NCI-H526 (cell line): ENCODE results near the gene EXOSC10.
"Not testable (repeated sequence)": the region's sequence is repeated elsewhere in the genome, so short reads cannot be mapped to it uniquely, and the experiment has no call there.

Experiments used
- DNase-seq, 2 experiments: peaks; one replicate each; lab custom pipeline; 2025; lab: John Stamatoyannopoulos, UW

The EXOSC10 gene

DNA sequence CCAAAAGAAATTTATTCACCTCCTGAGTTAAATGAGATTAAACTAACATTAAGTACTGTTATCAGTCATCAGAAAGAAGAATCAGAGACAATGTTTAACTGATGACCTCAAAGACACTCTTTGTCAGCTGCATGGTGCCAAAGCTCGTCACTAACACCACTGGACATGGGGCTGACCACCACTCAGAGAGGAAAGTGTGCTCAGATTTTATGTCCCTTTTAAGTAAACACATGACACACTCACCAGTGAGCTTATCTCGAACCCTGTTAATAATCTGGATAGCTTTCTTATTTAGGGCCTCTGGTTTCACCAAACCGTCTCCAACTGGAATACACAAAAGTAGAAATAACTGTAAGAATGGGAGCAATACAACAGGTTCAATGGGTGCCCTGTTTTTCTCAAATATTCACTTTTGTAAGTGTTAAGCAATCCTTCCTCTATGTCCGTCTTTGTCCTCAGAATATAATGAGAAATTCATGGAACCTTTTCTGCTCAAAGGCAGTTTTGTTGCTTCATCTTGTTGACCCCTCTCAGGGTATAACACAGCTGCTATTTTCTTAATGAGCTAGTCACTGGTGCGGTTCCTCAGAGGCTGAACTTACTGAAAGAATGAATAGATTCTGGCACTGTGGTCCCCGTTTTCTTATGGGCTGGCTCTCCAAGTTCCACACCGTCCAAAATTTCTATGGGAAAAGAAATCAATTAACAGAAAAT is 9.5 kb upstream of the EXOSC10 start:
- no peak for DNase-seq

DNA sequence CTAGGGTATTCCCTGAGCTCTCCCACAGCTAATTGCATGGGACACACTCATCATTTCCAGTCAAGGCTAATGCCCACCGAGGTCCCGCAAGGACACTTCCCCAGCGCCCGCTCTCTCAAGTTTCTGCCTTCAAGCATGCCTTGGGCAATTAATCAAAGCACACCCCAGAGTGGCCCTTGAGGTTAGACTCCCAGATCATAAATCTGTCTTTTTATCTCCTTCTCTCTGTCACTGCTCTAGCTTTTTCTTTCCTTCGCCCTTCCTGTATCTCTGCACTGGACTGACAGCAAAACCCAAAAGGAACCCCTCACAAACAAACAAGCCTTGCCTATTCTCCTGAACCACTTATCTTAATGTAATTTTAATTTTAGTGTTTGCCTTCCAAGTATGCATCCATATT is 7.9 kb upstream of the EXOSC10 start:
- no peak for DNase-seq

DNA sequence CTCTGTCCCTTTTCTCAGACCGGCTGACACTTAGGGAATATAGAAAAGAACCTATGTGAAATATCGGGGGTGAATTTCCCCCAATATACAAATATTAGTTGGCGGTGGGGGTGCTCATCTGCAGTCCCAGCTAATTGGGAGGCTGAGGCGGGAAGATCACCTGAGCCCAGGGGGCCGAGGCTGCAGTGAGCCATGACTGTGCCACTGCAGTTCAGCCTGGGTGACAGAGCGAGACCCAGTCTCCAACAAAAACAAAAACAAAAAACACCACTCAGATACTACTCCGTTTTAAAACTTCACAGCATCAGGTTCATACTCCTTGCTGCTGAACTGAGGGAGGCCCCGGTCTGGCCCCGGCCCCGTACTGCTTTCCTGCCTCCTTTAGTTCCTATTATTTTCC is 5.9 kb upstream of the EXOSC10 start:
- no peak for DNase-seq

DNA sequence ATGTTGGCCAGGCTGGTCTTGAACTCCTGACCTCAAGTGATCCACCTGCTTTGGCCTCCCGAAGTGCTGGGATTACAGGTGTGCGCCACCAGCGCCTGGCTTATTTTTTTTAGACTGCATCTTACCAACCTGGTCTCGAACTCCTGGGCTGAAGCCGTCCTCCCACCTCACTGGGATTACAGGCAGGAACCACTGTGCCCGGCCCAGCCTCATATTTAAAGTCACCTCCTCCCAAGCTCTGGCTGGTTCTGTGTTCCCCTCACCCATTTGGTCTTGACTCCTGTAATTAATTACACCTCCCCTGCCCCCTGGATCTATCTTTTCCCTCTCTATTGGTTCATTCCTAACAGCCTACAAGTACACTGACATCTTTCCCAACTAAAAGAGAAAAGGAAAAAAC is 1.7 kb upstream of the EXOSC10 start:
- no peak for DNase-seq

DNA sequence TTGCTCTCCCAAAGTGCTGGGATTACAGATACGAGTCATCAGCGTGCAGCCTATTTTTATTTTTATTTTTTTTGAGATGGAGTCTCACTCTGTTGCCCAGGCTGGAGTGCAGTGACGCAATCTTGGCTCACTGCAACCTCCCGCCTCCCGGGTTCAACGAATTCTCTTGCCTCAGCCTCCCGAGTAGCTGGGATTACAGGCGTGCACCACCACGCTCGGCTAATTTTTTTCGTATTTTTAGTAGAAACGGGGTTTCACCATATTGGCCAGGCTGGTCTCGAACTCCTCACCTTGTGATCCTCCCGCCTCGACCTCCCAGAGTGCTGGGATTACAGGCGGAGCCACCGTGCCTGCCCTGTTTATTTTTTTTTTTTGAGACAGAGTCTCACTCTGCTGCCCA is 1.1 kb upstream of the EXOSC10 start:
- DNase-seq, result not testable (repeated sequence)

DNA sequence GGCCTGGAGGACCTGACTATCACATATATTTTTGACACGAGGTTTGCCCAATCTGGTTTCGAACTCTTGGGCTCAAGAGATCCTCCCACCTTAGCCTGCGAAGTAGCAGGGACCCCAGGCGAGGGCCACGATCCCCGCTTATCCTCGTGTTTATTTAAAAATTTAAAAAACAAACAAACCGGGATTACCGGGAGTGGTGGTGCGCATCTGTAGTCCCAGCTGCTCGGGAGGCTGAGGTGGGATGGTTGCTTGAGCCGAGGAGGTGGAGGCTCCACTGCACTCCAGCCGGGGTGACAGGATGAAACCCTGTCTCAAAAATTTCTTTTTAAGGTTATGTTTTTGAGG is 452 bp upstream of the EXOSC10 start:
- DNase-seq, result no peak

DNA sequence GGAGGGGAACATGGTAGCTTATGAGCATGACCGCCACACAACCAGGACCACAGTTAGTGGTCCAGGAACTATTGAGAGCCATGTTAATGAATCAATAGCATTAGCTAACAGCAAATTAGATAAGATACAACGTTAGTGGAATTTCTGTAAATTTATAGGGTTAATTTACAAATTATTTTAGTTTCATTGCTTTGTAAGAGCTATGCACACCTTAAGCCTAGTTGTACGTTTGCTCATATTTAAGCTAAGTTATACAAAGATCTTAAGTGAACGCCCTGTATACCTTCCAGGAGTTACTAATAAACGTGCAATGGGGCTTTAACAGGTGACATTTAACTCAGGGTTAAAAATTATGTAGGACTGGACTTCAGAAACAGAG is 749 bp downstream of the EXOSC10 start:
- DNase-seq, result no peak

DNA sequence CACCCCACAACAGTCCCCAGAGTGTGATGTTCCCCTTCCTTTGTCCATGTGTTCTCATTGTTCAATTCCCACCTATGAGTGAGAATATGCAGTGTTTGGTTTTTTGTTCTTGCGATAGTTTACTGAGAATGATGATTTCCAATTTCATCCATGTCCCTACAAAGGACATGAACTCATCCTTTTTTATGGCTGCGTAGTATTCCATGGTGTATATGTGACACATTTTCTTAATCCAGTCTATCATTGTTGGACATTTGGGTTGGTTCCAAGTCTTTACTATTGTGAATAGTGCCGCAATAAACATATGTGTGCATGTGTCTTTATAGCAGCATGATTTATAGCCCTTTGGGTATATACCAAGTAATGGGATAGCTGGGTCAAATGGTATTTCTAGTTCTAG is 15.9 kb downstream of the EXOSC10 start:
- DNase-seq, result not testable (repeated sequence)

DNA sequence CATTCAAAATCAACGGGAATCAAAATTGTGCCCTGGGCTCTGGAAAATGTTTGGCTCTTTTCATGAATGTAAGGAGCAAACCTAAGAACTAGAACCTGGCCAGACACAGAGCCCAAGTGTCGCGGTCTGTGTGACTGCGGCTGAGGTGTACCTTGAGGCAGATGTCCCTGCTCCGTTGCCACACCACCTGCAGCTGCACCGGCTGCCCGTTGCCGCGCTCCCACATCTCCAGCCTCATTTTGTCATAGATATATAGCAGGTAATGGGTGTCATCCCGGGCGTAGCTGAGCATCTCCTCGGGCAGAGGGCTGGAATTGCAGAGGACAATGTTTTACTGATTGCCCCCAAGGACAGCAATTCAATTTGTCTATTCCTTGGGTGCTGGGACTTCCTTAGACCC is 18.7 kb downstream of the EXOSC10 start:
- no peak for DNase-seq

DNA sequence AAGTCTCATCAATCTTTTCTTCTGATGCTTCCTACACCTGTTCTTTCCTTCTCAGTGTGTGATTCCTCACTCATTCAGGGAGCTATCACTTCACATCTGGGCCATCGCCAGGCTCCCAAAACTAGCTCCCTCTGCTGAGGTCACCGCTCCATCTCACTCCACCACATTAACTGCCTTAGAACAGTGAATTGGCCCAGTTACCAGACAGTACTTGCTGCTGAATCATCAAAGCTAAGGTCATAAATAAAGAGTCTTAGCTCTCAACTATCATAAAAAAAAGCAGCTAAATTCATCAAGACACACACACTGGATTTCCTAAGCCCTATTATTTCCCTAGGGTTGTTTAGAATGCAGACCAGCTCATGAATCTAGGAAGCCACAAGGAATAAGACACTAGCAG is 21.0 kb downstream of the EXOSC10 start:
- no peak for DNase-seq

DNA sequence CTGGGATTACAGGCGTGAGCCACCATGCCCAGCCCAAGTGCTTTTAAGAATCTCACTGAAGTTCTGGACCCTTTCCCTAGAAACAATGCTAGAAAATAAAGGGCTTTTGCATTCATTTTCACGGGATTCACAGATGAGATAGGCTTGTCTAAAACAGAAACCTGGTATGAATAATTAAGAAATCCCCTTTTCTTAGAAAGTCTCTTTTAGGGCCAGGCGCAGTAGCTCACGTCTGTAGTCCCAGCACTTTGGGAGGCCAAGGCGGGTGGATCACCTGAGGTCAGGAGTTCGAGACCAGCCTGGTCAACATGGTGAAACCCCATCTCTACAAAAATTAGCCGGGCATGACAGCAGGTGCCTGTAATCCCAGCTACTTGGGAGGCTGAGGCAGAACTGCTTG is 26.3 kb downstream of the EXOSC10 start:
- not testable (repeated sequence) for DNase-seq

DNA sequence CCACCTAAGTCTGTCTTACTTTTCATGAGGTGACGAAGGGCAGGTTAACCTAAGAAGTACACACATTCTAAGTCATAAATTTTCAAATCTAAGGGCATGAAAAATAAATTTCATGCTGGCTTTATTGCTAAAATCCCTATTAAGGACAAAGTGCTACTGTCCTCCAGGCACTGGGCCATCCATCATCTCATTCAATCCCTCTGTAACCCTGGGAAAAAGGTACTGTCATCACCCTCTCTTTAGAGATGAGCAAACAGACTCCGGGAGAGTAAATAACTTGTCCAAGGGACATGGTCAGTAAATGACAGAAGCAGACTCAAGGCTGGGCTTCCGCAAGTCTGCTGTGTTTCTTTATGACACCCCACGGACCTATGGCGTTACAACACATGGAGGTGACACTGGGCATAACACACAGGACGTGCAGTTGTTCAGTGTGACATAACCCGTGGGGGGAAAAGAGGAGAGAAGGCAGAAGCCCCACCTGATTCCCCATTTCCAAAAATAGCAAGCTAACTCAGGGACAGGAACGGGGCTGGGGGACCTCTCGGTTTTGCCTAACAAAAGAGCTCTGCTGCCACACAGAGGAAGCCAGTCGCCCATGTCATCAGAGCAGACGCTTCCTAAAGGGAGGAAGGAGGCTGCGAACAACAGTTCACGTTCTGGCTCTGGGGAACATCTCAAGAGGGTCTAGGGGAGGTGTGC is 27.3 kb downstream of the EXOSC10 start:
- DNase-seq, result no peak

DNA sequence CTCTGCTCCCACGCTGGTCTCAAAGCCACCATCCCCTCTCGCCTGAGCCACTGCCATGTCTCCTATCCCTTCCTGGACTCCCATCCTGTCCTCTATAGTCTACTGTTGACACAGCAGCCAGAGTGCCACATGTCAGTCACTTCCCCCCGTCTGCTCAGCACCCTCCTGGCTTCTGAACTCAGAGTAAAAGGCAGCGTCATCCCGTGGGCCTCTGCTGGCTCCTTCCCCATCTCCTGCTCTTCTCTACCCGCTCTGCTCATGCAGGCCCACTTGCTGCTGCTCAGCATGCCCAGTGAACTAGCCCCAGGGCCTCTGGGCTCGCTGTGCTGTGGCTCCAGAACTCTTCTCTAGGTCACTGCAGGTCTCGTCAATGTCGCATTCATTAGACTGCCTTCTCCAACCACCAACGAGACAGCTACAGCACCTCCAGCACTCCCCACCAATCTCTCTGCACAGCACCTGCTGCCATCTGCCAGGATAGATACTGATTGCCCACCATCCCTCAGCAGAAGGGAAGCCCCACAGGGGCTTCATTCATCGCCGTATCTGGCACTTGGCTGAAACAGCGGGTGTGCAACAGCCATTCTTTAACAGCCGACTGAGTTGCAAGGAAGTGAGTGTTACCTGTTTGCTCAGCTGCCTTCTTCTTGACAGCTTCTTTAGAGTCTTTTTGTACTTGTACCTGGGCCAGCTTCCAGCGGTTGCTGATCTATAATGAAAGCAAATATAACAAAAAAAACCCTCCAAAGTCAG is 28.0 kb downstream of the EXOSC10 start:
- no peak for DNase-seq

DNA sequence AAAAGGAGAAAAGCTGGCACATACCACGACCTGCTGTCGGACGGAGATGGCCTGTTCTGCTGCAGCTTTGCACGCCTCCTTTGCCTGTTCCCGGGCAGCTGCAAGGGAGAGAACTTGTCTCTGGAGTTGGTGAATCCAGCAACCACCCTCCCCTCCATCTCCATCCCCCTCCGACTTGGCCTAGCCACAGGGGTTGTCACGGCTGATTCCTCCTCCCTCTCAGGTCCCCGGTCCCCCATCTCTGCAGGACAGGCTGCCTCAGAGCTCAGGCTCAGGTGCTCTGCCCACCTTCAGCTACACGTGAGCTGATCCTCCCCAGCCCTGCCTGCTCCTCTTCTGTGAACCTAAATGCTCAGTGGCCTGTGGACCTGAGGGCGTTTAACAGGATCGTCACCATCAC is 28.8 kb downstream of the EXOSC10 start:
- DNase-seq, result no peak

DNA sequence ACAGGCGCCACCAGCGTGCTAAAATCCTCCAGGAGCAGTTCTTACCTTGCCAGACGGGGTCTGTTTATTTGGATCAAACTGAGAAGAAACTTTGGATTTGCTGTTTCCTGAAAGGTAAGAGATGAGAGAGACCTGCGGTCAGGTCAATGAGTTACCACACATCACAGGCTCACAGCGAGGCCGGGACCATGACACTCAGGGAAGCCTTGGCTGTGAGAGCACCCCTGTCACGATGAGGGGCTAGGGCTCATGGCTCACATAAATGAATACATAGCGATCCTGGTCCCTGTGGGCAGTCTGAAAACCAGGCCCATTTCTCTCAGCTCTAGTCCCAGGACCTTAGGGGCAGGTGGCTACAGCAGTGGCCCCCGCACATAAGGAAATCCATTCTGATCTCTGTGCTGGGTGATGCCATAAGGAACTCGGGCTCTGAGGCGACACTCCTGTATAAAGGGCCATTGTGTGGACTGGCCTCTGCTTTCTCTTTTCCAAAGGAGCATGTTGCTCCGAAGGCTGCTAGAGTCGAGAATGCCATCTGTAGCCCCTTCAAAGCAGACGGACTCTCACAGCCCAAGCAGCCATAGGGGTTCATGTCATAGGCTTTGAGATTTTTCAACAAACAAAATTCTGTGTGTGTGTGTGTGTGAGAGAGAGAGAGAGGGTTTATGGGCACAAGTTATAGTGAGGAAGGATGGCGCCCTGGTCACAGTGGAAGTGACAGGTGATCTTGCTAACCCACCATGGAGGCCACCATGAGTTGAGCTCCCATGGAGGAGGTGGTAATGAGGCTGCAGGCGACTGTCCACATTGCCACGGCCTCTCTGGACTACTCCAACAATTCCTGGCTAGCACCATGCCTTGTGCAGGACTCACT is 30.8 kb downstream of the EXOSC10 start:
- DNase-seq, result no peak

DNA sequence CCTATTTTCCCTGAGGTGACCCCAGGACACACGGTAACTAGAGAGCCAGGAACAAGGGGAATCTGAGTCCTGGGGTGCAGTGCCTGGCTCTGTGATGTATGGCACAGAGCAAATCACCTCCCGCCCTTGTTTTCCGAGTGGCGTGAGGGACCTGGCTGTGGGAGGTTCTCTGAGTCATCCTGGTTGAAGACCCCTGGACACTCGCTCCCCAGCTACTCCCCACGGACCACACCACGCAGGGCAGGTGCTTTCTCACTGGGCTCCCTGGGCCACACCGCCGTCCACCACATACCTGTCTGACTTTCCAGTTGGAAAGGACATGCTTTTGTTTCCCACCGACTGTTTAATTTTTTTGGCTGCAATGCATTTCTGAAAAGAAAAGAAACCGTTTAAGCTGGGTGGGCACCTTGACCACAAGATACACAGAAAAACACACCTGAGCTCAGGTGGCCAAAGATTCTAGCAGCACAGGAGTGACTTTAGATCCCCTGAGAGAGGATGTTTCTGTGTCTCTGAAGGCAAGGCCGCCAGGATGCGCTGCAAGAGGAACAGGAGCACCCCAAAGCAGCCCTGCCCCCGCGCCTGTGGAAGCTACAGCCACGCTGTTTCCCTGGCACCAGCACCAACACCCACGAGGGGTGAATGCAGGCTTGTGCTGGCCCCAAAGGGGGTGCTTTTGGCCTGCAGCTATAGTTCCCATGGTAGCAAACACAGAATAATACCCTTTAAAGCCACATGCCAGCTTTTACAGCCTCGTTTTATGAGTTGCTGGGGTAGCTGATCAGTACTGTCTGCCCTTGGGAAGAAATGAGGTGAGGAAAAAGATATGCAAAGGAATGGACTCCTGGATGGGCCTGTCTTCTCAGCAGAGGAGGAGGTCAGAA is 31.7 kb downstream of the EXOSC10 start:
- DNase-seq, result no peak

DNA sequence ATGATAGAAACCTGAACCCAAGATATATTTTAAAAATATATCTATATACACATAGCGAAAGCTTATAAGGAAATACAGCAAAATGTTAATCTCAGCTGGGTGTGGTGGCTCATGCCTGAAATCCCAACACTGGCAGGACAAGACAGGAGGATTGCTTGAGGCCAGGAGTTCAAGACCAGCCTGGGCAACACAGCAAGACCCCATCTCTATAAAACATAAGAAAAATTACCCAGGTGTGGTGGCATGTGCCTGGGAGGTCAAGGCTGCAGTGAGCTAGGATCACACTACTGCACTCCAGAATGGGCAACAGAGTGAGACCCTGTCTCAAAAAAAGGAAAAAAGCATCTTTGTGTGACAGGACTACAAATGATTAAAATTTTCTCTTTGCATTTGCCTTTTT is 33.9 kb downstream of the EXOSC10 start:
- DNase-seq, result no peak

DNA sequence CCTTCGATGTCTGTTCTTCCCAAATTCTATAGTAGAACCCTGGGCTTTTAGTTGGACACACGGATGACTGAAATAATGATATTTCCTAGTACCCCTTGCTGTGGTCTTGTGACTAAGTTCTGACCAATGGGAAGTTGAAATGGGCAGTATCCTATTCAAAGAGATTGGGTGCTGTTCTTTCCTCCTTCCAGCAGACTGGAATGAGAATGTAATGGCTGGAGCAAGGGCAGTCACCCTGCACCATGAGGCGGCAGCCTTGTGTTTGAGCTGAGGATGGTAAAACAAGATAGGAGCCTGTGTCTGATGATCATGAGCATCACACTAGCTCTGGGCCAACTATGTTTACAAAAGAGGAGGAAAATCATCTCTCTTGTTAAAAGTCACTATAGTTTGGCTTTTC is 34.7 kb downstream of the EXOSC10 start:
- DNase-seq, result no peak

DNA sequence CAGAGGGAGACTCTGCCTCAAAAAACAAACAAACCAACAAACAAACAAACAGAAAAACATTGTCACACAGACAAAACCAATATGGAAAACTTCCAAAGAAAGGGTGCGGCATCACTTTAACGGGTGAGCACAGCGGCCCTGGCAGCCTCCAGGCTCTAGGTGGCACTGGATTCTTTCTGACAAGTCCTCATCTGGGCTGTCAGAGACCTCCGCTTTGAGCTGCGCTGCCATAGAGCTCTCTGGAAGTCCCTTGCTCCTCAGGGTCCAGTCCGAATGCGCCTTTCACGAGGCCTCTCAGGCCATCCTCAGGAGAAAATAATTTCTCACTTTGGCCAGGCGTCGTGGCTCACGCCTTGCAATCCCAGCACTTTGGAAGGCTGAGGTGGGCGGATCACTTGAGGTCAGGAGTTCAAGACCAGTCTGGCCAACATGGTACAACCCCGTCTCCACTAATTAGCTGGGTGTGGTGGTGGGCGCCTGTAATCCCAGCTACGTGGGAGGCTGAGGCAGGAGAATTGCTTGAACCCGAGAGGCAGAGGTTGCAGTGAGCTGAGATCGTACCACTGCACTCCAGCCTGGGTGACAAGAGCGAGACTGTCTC is 35.6 kb downstream of the EXOSC10 start:
- peak in 1 of 2 experiments; percentile 19 for DNase-seq

DNA sequence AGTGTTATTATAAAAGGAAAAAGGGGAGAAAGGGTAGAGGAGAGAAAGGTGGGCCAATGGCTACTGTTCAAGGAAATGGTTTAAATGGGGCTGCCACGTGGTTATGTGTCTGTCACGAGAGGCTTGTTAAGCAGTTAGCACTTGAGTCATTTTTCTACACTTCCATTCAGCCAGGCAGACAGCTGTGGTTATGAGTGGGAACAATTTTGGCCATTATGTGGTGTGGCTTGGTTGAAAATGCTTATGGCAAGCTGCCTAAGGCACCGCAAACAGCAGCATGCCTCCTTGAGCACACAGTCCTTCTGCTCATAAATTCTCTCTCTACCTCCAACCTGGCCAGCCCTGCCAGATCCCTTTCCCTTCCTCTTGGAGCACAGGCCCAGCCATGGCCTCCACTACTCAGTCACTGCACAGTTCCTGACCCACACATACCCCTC is 36.7 kb downstream of the EXOSC10 start:
- no peak for DNase-seq
